GM23248 (cell line): ENCODE data around the gene RUVBL2.

Experiments
- EZH2 ChIP-seq: fragments of 200-600 bp; sonication (generic); IDR thresholded peaks from 2 replicates; pipeline ENCODE4 v1.6.1; 2018; ENCODE audit warnings: antibody characterized with exemption, mild to moderate bottlenecking; ENCODE audit not compliant: insufficient read depth, poor library complexity, severe bottlenecking
- EZH2phosphoT487 ChIP-seq: fragments of 200-600 bp; sonication (generic); IDR thresholded peaks from 2 replicates; pipeline ENCODE4 v1.6.1; 2018; ENCODE audit warnings: antibody characterized with exemption, moderate library complexity, mild to moderate bottlenecking, low read depth; ENCODE audit not compliant: insufficient read depth

GRCh38 chr19:49006905-49007304 is 13.2 kb downstream of the RUVBL2 start:
- TF ChIP-seq EZH2 (no peak), EZH2phosphoT487 (no peak)
